ENCODE results near the gene EIF5B.

EIF5B gene

DNA sequence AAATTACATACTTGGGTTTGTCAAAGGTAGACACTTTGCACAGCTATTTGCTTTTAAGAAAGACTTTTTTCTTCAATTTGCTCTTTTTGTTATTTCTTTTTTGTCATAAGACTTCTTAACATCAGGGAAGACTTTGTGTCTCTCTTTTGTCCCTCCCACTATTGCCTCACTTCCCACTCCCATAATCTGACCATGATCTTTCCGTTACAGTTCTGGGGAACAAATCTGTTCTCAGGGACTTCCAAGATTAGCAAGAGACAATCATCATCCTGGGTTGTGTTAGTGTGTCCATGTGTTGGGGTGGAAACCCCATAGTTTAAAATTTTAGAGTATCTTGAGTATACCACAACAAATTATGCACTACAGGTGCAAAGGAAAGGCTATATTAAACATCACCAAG lies 77.4 kb downstream of the EIF5B start:
- DNase-seq: no peak

DNA sequence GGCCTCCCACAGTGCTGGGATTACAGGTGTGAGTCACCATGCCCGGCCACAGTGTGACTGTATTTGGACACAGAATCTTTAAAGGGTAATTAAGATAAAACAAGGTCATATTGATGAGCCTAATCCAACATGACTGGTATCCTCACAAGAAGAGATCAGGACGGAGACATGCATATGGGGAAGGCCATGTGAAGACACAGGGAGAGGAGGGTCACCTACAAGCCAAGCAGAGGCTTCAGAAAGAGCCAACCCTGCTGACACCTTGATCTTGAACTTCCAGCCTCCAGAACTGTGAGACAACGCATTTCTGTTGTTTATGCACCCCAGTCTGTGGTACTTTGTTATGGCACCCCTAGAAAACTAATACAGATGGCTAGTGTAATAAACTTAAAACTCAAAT lies 80.2 kb downstream of the EIF5B start:
- DNase-seq: no peak

- DNase-seq: no peak
Measured at GRCh38 chr2:99420031-99420430, 82.8 kb downstream of the EIF5B start.

DNA sequence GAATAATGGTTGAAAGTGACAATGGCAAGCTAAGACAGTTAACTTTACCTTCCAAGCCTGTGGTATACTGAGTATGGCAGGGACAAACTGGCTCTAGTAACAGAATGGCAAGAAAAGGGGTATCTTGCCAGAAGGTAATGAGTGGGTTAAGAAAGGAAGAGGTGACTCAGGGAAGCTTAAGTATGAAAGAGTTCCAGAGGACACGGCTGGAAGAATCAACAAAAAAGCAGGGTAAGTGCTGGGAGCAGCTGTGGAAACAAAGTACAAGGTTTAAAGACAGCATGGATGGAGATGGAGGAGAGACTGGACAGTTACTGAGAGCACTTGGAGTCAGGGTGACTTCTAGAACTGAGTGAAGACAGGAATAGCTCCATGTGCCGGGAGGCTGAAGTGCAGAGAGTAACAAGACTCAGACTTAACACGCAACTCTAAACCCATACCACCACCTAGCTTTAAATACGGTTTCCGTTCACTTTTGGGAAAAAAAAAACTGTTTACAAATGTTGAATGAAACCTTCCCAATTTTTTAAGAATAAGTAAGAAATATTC lies 83.6 kb downstream of the EIF5B start:
- DNase-seq: no peak

- no peak for DNase-seq
Measured at GRCh38 chr2:99421469-99421868, 84.3 kb downstream of the EIF5B start.

DNA sequence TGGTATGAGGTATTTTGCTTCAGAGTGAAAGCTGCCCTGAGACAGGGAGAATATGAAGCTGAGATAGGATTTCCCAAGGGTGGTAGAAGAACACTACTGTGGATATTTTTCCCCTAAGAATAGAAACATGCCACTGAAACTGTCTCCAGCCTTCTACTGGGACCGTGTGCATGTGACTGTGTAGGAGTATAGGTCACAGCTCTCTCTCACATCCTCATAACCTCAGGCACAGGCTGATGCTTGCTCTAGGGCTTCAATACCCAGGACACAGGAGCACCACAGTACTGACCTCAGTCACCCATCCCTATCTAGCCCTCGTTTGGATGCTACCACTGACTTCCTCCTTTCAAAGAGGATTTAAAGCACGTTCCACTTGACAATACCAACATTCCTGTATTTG lies 85.4 kb downstream of the EIF5B start:
- DNase-seq: no peak

DNA sequence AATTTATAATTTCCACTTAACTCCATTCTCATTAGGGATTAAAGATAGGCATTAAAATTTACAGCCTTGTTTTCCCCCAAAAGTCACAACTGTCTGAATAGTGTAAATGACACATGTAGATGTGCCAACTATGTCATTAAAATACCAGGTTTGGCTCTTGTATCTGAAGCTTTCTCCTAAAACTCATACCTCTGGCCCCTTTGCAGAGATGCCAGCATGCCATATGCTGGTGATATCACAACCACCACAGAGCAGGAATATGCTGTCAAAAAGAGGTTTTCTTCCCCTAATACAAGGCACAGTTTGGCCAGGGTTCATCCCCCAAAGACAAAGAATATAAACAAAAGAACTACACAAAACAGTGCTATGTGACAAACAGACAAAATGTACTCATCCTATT lies 87.2 kb downstream of the EIF5B start:
- no peak for DNase-seq

GRCh38 chr2:99425022-99425421 lies 87.8 kb downstream of the EIF5B start:
- no peak for DNase-seq

GRCh38 chr2:99430614-99431291 lies 93.6 kb downstream of the EIF5B start:
- no peak for DNase-seq

DNA sequence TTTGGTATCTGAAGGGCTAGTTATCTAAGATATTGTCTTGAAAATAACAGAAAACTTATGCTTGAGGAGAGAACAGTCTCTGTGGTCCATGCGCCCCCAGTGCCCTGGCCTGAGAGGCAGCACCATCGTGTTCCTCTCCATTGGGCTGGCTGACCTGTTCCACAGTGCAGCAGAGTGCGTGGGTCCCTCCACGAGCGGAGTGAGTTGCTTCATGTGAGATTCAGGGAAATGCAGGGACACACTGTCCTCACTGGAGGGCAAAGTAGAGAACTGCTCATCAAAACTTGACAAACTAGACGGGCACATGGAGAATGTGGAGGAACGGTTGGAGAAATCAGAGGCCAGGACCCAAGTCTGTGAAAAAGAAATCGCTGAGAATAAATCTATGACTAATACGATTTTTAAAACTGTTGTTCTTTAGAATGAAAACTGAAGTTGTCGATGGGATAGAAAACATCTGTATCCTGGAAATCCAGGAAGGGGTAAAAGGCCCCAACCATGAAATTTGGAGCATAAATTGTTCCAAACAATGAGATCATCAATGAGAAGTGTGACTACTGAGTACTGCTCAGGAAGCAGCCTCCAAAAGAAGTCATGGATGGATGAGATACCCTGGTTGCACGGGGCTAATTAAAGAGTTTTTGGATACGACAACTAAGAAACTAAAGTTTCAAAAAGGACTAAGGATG lies 94.5 kb downstream of the EIF5B start:
- DNase-seq: no peak

- no peak for DNase-seq
Measured at GRCh38 chr2:99433340-99433739, 96.2 kb downstream of the EIF5B start.

- DNase-seq: no peak
Measured at GRCh38 chr2:99436874-99437273, 99.7 kb downstream of the EIF5B start.

- no peak for DNase-seq
Measured at GRCh38 chr2:99439971-99440505, 102.8 kb downstream of the EIF5B start.

GRCh38 chr2:99442837-99443236 lies 105.6 kb downstream of the EIF5B start:
- no peak for DNase-seq

GRCh38 chr2:99444222-99444621 lies 107.0 kb downstream of the EIF5B start:
- DNase-seq: no peak

DNA sequence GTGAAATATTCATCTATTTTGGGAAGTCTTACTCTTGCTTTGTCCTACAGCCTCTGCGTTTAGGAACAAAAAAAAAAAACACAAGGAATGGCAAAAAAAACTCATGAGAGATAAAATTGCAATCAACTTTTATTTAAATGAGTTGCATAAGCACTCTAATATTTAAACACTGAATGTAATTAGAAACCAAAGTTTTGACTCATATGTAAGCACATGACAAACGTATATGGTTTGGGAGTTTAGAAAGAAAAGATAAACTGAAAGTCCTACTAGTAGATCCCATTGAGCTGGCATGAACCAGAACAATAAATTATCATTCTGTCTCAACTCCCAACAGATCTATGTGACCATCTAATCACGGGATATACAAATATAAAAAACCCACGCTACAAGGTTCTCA lies 107.9 kb downstream of the EIF5B start:
- DNase-seq: no peak

DNA sequence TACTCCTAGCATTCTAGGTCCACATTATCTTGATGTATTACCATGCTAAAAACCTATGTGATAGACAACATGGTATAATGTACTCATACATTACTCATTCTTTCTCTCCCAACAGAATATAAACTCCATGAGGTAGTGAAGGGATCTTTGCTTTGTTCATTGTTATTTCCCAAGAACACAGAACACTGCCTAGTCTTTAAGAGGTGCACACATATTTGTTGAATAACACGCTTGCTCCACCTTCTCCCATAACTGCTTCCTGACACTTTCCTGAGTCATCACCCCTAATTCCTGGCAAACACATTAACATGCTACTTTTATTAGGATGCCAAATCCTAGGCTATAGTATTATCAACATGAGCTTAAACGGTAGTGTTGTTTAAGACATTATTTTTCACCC lies 111.4 kb downstream of the EIF5B start:
- no peak for DNase-seq

GRCh38 chr2:99450199-99450598 lies 113.0 kb downstream of the EIF5B start:
- no peak for DNase-seq

Measured in GOT3 (cell line).